A549 (cell line): ENCODE measurements around the gene LOC101059915.

Experiments
- BHLHE40 ChIP-seq: IDR thresholded peaks from 2 replicates; pipeline ENCODE4 v1.6.1; 2012; ENCODE audit warnings: low read depth, low read length, inconsistent platforms
- CBX2 ChIP-seq: fragments of 200-600 bp; sonication (generic); IDR thresholded peaks from 2 replicates; pipeline ENCODE4 v1.6.1; 2016; ENCODE audit warnings: low read depth, mild to moderate bottlenecking, borderline replicate concordance
- MAX ChIP-seq: IDR thresholded peaks from 2 replicates; pipeline ENCODE4 v1.6.1; 2012
- MAZ ChIP-seq: fragments of 150-350 bp; IDR thresholded peaks from 2 replicates; pipeline ENCODE4 v1.6.1; 2014; ENCODE audit warnings: antibody characterized with exemption, low read depth, low read length, borderline replicate concordance
- MYC ChIP-seq: IDR thresholded peaks from 2 replicates; pipeline ENCODE4 v1.6.1; 2012; ENCODE audit warnings: mild to moderate bottlenecking, inconsistent platforms, low read length, improper control_type of control experiment, borderline replicate concordance
- POLR2A ChIP-seq: IDR thresholded peaks from 2 replicates; pipeline ENCODE4 v1.6.1; 2012; ENCODE audit warnings: mild to moderate bottlenecking, low read length
- POLR2AphosphoS2 ChIP-seq: conservative IDR thresholded peaks from 2 replicates; pipeline ENCODE4 v1.6.1; 2012; ENCODE audit warnings: low read length, improper control_type of control experiment, inconsistent platforms
- RAD21 ChIP-seq, 2 experiments: fragments of >200 bp in 1 of 2; sonication (Bioruptor Twin) in 1 of 2; formaldehyde crosslinking in 1 of 2; IDR thresholded peaks in 1 of 2; conservative IDR thresholded peaks in 1 of 2; 2 replicates in 1 of 2; 3 replicates in 1 of 2; pipeline ENCODE4 v1.6.1; 2012 to 2018; ENCODE audit warnings: inconsistent platforms in 1 of 2
- TFCP2L1 ChIP-seq: fragments of 250-450 bp; sonication (Bioruptor Pico); IDR thresholded peaks from 2 replicates; pipeline ENCODE4 v1.5.0; 2021; ENCODE audit warnings: mild to moderate bottlenecking
- TF ChIP-seq, protein P1 (sequence below): fragments of >200 bp; sonication (Bioruptor Twin); formaldehyde crosslinking; IDR thresholded peaks from 3 replicates; pipeline ENCODE4 v1.5.1; 2016
- TF ChIP-seq, protein P2 (sequence below): fragments of >200 bp; sonication (Bioruptor Twin); formaldehyde crosslinking; IDR thresholded peaks from 2 replicates; pipeline ENCODE4 v1.6.1; 2016

DNA sequence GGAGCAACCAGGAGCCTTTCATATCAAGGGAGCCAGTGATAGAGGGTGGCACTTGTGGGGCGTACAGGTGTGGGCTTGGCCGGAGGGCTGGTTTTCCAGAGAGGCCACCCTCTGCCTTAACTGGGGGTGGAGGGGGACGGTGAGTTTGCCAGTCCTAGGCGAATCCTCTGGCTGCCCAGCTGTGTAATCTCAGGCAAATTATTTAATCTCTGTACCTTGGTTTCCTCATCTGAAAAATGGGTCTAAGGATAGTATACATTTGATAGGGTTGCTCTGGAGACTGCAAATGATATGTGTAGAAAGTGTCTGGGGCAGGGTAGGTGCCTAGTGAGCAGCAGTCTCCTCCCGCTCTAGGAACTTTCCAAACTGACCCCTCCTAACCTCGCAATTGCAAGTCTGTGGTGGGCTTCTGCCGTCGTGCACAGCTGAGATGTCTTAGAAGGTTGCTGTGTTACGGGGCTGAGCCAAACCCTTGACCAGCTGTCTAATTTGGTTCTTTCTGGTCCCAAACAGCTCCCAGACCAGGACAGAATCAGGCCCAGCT lies 45.2 kb upstream of the LOC101059915 start:
- TF ChIP-seq, protein P1, sequence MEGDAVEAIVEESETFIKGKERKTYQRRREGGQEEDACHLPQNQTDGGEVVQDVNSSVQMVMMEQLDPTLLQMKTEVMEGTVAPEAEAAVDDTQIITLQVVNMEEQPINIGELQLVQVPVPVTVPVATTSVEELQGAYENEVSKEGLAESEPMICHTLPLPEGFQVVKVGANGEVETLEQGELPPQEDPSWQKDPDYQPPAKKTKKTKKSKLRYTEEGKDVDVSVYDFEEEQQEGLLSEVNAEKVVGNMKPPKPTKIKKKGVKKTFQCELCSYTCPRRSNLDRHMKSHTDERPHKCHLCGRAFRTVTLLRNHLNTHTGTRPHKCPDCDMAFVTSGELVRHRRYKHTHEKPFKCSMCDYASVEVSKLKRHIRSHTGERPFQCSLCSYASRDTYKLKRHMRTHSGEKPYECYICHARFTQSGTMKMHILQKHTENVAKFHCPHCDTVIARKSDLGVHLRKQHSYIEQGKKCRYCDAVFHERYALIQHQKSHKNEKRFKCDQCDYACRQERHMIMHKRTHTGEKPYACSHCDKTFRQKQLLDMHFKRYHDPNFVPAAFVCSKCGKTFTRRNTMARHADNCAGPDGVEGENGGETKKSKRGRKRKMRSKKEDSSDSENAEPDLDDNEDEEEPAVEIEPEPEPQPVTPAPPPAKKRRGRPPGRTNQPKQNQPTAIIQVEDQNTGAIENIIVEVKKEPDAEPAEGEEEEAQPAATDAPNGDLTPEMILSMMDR: no peak
- no peak for TF ChIP-seq CBX2
- TF ChIP-seq RAD21 (conservative IDR thresholded peaks at IDR 0.05 in 1 of 2, IDR thresholded peaks at IDR 0.05 in 1 of 2): no peak
- no peak for TF ChIP-seq MYC
- TF ChIP-seq BHLHE40: no peak
- TF ChIP-seq, protein P2, sequence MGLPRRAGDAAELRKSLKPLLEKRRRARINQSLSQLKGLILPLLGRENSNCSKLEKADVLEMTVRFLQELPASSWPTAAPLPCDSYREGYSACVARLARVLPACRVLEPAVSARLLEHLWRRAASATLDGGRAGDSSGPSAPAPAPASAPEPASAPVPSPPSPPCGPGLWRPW: no peak
- no peak for TF ChIP-seq MAZ
- TF ChIP-seq MAX: no peak
- TF ChIP-seq TFCP2L1 (CRISPR knock-in tag): no peak
- no peak for TF ChIP-seq POLR2A
- no peak for TF ChIP-seq POLR2AphosphoS2
